ENCODE results near the gene PLCG1.
"Not testable (repeated sequence)": the region's sequence is repeated elsewhere in the genome, so short reads cannot be mapped to it uniquely, and the experiment has no call there.

Gene PLCG1
- 551 reads per million, percentile 98 among the genes with 10 or more reads in this experiment for total RNA-seq

GRCh38 chr20:41136680-41137613 lies at the start of gene PLCG1:
PLCG1 (plus strand) TSS chr20:41137543; CDS start chr20:41137642, 99 bp downstream.
- DNase-seq: peak; percentile 78

- DNase-seq: no peak
Measured at GRCh38 chr20:41087777-41088176, 49.6 kb upstream of the PLCG1 start.

DNA sequence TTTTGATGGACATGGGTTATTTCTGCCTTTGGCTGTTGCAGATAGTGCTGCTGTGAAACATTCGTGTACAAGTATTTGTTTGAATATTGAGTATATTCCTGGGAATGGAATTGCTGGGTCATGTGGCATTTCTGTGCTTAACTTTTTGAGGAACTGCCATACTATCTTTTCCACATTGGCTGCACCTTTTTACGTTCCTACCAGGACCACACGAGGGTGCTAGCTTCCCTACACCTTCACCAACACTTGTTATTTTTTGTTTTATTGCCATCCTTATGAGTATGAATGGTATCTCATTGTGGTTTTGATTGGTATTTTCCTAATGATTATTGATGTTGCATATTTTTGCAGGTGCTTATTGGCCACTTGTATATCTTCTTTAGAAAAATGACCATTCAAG lies 47.8 kb upstream of the PLCG1 start:
- no peak for DNase-seq

DNA sequence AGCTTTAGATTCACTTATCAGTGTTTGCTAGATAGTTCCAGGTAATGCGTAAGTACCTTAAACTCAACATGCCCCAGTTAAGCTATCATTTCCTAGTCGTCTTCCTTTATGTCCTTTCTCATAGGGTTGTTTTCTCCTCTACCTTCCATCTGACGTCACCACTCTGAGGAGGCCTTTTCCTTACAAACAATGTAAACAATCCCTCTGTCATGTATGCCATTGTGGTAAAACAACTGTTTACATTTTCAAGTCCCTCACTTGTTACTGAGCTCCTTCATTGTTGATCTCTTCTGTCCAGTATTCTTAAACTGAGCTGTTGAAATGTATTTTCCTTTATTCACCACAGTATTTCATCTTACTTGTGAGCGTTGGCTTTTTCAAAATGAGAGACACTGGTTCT lies 45.4 kb upstream of the PLCG1 start:
- no peak for DNase-seq

GRCh38 chr20:41094353-41095055 lies 42.8 kb upstream of the PLCG1 start:
- no peak for DNase-seq

- DNase-seq: peak; percentile 36
Measured at GRCh38 chr20:41095110-41095969, 42.0 kb upstream of the PLCG1 start.

- no peak for DNase-seq
Measured at GRCh38 chr20:41098703-41099250, 38.6 kb upstream of the PLCG1 start.

- DNase-seq: no peak
Measured at GRCh38 chr20:41100001-41100480, 37.3 kb upstream of the PLCG1 start.

DNA sequence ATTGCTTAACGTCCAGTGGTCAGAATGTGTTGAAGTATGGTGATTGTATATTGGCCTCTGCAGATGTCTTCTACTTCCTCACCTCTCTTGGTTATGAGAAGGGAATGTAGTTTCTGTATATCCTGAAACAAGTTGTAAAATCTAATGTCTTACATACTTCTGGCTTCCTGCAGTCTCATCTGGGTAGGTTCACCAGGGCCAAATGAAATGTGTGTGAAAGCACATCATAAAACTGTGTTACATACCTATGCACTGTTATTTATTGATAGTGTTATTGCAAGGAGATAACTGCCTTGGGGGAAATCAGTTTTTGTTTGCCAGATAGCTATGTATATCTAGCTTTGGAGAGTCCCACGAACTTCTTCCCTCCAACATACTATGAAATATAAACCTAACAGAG lies 35.7 kb upstream of the PLCG1 start:
- no peak for DNase-seq

- DNase-seq: no peak
Measured at GRCh38 chr20:41108531-41108930, 28.8 kb upstream of the PLCG1 start.

DNA sequence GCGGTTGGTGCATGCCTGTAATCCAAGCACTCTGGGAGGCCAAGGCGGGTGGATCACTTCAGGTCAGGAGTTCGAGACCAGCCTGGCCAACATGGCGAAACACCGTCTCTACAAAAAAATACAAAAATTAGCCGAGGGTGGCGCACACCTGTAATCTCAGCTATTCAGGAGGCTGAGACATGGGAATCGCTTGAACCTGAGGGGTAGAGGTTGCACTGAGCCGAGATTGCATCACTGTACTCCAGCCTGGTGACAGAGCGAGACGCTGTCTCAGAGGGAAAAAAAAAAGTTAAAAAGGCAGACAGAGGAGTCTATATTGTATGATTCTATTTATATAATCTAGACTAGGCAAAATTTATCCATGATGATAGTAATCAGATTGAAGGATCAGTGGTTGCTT lies 27.3 kb upstream of the PLCG1 start:
- no peak for DNase-seq

DNA sequence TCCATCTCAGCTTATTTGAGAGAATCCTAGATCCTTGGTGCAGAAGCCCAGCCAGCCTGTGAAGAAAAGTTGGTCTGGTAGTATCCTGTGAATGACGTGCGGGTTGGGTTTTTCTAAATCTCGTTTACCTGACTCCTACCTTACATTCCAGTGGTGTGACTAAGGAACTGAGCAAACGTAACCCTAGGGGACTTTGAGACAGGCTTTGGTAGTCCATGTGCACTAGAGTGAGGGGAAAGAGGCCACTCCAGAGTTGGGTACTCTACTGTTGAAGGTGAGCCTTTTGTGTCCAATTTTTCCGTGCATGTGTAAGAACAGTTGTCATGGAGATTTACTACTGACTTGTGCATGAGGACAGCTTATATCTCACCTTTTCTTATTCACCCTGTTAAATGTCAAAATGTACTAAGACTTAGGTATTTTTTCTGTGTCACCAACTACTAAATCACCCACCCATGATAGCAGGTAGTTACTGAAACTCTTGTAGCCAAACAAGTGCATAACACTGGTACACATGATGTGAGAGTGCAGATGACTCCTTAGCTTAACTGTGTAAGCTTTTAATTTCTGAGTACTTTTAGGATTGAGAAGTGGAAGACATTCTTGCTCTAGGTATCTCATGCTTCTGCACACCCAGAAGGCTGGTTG lies 26.3 kb upstream of the PLCG1 start:
- DNase-seq: no peak

DNA sequence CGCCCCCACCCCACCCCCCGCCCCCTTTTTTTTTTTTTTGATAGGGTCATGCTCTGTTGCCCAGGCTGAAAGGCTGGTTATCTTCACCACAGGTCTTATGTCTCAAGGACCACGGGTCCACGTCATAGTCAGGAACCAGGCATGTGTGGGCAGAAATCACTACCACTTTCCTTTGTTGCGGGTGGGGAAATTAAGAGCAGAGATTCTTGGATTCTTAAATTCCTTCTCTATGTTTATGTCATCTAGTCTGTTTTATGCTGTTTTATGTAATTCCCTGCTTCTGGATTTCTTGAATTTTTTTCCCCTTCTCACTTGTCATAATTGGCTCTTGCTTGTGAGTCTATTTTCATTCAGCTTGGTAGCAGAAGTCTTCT lies 25.8 kb upstream of the PLCG1 start:
- DNase-seq: no peak

- DNase-seq: no peak
Measured at GRCh38 chr20:41116282-41116956, 20.9 kb upstream of the PLCG1 start.

GRCh38 chr20:41118159-41118558 lies 19.2 kb upstream of the PLCG1 start:
- DNase-seq: not testable (repeated sequence)

- DNase-seq: no peak
Measured at GRCh38 chr20:41118632-41119031, 18.7 kb upstream of the PLCG1 start.

DNA sequence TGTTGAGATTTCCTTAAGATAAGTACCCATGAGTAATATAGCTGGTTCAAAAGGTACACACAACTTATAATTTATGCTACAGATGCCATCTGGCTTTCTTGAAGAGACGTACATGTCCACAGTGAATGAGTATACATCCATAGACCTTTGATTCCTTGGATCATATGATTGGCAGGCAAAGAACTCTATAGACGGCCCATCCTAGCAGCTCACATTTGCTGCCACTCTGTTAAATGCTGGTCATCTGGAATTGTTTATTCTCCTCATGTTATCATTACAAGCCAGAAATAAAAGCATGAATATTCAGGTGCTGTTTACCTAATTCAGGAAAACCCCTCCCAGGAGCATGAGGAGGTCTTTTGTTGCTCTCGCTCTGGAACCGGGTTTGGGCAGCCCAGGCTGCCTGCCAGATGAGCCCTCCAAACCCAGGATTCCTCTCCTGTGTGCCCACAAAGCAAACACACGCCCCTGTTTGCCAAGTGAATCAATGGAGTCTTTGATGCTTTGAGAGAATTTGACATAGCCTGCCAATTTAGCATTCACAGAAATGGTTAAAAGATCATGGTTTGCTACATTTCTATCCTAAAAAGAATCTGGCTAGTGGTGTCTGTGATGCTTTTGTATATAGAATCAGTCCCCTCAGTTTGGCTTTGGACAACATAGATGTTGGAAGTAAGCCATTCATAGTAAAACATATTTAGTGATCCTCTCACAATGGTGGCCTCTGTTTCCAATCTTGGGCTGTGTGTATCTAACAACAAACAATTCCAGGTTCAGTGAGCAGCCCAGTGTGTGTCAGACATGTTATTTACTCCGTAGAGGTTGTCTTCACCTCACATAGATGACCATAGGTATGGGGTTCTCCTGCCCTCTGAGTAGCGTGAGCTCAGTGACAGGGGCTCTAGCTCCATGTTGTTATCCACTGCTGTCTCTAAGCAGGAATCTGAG lies 17.5 kb upstream of the PLCG1 start:
- no peak for DNase-seq

- no peak for DNase-seq
Measured at GRCh38 chr20:41121399-41121798, 15.9 kb upstream of the PLCG1 start.

GRCh38 chr20:41123631-41124030 lies 13.7 kb upstream of the PLCG1 start:
- DNase-seq: no peak

DNA sequence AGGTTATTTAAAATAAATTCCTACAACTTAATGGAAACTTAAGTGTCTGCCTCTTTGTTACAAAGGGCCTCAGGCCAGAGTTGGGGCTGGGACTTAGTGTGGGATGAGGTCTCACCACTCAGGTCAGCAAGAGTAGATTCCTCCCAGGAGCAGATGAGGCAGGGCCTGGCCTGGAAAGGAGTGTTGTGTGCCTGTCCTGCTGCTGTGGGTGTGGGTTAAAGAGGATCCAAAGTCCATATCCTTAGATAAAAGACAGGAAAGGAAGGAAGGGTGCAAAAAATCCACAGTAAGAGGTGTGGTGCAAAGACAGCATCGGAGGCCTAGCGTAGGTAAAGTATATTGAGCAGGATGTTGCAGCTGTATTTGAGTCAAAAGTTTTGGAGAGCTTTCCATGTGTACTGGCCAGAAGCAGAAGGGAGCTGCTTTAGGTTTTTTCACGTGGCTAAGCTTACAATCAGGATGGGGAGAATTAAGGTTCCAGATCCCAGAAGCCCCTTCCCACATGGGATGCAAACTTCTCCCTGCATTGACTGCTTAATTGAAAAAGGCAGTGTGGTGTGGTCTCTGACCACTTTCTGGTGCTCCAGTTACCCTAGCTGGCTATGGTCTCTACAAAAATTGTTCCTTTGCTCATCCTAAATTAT lies 12.8 kb upstream of the PLCG1 start:
- no peak for DNase-seq
